Suppressor macrophage (primary cell): ENCODE results near the gene SERPINB6.
"Not testable (repeated sequence)": the region's sequence is repeated elsewhere in the genome, so short reads cannot be mapped to it uniquely, and the experiment has no call there.

Source experiments
- DNase-seq, 4 experiments: peaks; one replicate each; pipeline ENCODE4 v3.0.0-alpha.2; 2020 to 2022

Gene SERPINB6

DNA sequence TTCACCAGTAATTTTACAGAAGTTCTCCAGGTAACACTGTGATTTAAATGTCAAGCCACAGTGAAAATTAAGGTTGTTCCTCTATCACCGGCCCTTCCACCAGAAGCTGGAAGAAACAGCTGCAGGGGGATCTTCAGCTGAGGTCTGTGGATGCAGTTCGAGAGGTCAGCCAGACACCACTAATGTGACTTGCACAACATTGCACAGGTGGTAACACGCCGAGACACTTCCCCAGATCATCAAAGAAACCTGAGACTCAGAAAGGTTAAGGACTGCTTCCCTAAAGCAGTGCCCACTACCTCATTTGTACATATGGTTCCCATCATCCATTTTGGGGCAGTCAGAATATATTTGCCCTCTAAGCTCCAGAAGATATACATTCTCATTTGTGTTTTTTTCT lies 60.2 kb downstream of the SERPINB6 start:
- DNase-seq, result no peak

DNA sequence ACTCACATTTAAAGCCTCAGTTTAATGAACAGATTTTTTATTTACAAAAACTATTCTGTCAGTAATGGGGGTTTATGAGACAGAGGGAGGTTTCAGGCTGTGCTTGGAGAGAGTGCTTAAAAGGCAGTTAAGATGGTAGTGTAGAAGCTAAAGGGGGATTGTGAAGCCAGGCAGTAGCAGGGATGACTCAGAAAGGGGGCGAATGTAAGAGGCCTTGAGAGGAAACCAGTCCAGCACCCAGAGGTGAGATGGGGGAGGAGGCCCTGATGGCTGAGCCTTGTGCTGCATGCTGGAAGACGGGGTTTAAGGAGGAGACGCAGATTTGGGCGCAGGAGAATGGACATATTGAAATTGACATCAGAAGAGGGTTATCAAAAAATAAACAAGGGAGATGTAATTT lies 61.6 kb downstream of the SERPINB6 start:
- DNase-seq, result no peak

DNA sequence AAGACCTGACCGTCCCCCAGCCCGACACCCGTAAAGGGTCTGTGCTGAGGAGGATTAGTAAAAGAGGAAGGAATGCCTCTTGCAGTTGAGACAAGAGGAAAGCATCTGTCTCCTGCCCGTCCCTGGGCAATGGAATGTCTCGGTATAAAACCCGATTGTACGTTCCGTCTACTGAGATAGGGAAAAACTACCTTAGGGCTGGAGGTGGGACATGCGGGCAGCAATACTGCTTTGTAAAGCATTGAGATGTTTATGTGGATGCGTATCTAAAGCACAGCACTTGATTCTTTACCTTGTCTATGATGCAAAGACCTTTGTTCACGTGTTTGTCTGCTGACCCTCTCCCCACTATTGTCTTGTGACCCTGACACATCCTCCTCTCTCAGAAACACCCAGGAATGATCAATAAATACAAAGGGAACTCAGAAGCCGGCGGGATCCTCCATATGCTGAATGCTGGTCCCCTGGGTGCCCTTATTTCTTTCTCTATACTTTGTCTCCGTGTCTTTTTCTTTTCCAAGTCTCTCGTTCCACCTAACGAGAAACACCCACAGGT lies 62.2 kb downstream of the SERPINB6 start:
- not testable (repeated sequence) for DNase-seq

DNA sequence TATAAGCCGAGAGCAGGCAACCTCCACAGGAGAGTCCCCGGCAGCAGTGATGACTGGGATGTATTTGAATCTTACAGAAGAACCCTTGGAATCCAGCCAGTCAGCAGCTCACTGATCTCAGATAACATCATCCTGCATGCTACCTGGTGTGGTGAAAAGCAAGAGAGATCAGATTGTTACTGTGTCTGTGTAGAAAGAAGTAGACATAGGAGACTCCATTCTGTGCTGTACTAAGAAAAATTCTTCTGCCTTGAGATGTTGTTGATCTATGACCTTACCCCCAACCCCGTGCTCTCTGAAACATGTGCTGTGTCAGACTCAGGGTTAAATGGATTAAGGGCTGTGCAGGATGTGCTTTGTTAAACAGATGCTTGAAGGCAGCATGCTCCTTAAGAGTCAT lies 62.9 kb downstream of the SERPINB6 start:
- not testable (repeated sequence) for DNase-seq

DNA sequence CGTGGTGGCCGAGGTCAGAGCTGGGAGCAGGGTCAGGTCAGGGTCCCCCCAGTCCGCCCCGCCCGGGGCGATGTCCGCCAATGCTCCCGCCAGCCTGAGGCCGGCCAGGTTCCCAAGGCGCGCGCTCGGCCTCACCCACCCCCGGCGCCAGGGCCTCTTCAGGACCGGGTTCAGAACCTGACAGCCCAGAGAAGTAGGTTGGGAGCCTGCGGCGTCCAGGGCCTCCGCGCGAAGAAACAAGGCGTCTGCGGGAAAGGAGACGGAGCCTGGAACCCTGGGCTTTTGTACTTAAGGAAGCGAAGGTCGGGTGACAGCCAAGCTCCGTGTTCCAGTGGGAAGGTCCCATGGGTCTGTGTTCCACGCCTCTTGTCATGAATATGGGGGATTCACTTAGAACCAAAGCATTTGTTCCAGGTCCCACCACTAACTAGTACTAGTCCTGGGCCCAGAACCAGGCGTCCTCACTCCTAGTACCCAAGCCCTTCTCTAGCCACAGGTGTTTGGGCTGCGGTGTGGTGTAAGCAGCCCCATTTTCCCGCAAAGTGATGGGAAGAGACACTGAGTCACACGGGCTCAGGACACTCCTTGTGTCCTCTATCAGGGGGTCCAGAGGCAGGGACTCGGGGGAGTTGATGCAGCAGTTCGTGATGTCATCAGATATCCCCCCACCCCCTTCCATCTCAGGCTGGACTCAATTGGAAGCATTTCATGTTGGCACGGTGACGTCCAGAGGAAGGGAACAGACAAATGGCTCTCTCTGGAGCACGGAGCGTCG lies 67.8 kb downstream of the SERPINB6 start:
- DNase-seq, result not testable (repeated sequence)

DNA sequence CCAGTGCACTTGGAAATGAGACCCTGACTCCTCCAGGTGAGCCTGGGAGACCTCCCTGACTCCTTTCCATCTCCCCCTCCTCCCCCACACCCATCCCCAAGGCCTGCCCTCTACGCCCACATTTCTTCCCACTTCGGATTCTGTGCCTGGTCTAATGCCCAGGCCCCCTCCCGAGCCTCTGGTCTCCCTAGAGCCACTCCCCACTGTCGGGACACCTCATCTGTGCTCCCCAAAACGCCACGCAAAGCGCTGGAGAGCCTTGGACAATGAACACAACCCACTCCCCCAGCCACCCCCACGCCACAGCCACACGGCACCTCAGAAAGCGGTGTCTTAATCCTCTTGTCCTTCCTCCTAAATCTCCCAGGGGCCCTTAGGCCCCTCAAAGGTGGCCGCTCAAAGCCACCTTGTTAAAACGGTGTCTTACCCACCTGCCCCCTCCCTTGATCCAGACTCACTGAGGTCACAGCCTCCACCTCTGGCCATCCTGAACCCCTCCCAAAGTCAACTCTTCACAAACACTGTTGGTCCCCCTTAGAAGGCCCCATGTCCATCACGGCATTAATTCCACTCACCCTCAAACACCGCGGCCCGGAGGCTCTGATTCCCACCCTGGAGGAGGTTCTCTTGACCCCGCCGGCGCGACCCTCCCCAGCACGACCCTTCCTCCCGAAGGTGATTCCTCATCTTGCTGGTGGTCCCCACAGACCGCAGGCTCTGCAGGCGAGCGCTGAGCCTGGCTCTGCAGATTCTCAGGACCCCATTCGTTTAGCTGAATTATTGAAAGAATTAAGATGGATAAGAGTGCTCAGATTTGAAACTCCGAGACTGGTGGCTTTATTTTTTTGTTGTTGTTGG lies 69.5 kb downstream of the SERPINB6 start:
- not testable (repeated sequence) for DNase-seq

DNA sequence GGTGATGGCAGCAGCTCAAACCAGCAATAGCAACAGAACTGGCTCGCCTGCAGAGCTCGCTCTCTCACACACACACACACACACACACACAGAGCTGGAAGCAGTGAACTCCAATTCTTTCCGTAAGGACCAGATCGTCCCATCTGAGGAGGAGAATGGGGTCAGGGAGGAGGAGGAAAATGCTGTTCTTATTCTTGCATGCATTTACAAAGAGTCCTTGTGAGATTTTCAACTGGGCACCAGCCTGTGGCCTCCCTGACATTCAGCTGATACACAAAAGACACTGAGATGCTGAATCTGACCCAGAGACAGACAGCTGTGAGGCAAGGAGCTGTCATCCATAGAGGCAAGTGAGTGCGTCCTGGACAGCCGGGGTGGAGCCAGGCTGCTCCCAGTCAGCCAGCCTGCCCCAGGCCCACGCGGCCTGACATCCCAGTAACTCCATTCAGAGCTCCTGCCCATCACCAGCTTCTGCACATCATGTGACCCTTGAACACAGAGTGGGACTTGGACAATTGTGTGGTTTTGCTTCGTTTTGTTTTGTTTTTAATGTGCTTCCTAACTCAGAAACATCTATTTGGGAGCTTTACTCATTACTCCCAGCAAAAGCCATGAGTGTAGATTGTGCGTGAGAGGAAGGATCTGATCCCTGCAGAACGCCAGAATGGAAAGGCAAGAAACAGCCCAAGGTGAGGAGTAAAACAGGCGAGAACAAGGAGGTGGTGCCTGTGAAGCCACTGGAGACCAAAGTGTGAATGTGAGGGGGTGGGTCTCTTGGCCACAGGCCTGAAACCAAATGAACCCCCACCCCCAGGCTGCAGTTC lies 70.3 kb downstream of the SERPINB6 start:
- DNase-seq, result no peak

DNA sequence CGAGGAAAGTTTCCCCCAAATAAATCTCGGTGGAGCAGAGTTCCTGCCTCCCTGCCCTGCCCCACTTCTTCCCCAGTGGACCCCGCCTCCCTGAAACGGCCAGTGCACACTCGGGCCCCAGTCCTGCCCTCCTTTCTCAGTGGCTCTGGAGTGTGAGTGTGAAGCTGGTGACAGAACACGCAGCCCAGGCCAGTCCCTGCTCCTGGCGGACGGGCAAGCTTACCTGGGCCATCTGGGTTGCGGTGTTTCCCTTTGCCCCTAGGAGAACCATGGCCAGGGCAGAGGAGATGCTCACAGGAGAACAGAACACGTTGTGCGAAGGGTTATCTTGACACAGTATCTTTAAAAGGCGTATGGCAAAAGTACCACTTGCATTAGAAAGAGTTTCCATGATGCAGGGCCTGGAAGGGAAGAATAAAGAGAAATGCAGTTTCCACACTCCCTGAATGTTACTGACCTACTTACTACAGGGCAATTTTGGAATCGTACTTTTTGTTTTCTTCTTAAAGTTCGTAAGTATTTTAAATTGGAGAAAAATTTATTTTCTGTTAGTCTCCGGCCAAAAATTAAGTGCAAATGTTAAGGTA lies 71.1 kb downstream of the SERPINB6 start:
- DNase-seq, result no peak

DNA sequence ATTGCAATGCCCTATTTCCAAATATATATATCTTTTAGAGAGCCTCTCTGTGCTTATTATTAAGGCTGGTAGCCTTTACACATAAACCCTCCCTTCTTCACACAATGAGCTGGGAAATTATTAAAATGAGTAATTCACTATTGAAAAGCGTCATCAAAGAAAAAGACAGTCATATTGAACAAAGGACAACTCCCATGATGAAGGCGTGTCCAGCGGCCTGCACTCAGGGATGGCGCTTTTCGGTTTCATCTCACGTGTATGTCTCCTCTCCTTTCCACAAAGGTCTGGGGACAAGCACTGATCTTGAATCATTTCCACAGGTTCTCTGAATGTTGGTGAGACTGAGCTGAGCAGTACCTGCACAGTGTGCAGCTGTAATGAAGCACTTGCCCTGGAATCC lies 71.8 kb downstream of the SERPINB6 start:
- no peak for DNase-seq
